Measurements from ENCODE around the gene KRT12.

DNA sequence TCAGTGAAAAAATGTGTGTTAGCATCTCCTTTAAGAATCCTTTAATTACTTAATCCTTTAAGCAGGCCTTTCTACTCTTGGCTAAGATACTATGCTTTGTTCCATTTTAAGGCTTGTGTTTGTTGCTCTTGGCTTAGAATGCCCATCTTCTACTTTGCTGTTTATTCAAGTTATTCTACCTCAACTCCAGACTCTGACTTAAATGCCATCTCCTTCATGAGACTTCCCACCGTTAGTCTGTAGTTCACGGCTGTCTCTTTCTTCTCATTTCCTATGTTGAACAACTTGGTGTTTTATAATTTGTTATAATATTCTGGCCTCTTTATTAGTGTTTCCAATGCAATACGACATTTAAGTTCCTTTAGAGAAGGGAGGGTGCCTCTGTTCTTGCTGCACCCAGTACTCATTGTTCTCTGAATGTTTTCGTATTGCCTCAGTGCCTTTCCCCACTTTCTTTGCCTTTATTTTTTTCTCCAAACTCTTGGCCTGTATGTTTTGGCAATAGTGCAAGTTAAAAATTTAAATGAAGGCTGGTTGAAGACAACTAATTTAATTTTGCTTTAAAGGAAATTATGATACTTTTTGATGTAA, 38.5 kb downstream of the KRT12 start:
- TF ChIP-seq EP300 (IDR thresholded peaks at IDR 0.05; ENCODE audit: borderline replicate concordance in 1 of 2, low read depth in 1 of 2, low read length in 1 of 2) (no peak), ELF1 (IDR thresholded peaks at IDR 0.05) (no peak), GABPA (IDR thresholded peaks at IDR 0.05; ENCODE audit: low read depth) (no peak), NRF1 (IDR thresholded peaks at IDR 0.05; ENCODE audit: low read depth, low read length) (no peak), POLR2AphosphoS5 (IDR thresholded peaks at IDR 0.05; ENCODE audit: low read depth, low read length) (no peak), MAX (IDR thresholded peaks at IDR 0.05; ENCODE audit: low read depth) (no peak), JUND (IDR thresholded peaks at IDR 0.05) (no peak), FOXJ3 (CRISPR knock-in tag; IDR thresholded peaks at IDR 0.05) (no peak)
- TF ChIP-seq, protein P1, sequence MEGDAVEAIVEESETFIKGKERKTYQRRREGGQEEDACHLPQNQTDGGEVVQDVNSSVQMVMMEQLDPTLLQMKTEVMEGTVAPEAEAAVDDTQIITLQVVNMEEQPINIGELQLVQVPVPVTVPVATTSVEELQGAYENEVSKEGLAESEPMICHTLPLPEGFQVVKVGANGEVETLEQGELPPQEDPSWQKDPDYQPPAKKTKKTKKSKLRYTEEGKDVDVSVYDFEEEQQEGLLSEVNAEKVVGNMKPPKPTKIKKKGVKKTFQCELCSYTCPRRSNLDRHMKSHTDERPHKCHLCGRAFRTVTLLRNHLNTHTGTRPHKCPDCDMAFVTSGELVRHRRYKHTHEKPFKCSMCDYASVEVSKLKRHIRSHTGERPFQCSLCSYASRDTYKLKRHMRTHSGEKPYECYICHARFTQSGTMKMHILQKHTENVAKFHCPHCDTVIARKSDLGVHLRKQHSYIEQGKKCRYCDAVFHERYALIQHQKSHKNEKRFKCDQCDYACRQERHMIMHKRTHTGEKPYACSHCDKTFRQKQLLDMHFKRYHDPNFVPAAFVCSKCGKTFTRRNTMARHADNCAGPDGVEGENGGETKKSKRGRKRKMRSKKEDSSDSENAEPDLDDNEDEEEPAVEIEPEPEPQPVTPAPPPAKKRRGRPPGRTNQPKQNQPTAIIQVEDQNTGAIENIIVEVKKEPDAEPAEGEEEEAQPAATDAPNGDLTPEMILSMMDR (IDR thresholded peaks at IDR 0.05), result no peak
- TF ChIP-seq, protein P2, sequence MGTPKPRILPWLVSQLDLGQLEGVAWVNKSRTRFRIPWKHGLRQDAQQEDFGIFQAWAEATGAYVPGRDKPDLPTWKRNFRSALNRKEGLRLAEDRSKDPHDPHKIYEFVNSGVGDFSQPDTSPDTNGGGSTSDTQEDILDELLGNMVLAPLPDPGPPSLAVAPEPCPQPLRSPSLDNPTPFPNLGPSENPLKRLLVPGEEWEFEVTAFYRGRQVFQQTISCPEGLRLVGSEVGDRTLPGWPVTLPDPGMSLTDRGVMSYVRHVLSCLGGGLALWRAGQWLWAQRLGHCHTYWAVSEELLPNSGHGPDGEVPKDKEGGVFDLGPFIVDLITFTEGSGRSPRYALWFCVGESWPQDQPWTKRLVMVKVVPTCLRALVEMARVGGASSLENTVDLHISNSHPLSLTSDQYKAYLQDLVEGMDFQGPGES (IDR thresholded peaks at IDR 0.05; ENCODE audit: low read depth, low read length), result no peak
- TF ChIP-seq, protein P3, sequence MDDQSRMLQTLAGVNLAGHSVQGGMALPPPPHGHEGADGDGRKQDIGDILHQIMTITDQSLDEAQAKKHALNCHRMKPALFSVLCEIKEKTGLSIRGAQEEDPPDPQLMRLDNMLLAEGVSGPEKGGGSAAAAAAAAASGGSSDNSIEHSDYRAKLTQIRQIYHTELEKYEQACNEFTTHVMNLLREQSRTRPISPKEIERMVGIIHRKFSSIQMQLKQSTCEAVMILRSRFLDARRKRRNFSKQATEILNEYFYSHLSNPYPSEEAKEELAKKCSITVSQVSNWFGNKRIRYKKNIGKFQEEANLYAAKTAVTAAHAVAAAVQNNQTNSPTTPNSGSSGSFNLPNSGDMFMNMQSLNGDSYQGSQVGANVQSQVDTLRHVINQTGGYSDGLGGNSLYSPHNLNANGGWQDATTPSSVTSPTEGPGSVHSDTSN (IDR thresholded peaks at IDR 0.05), result no peak

Data from SK-N-SH (cell line).